ENCODE results near the gene PLEKHJ1. TPM values are rescaled to one million over a fixed set of nuclear protein-coding genes. Genes with fewer than 3 reads are reported as not detected.

PLEKHJ1 gene
- total and polyA plus RNA-seq, 2 of the 13 experiments (the other 11 are each of a cell fraction or from before 2014, with no cell fraction given), result 70.5 to 130 TPM

- TF ChIP-seq, protein P1, sequence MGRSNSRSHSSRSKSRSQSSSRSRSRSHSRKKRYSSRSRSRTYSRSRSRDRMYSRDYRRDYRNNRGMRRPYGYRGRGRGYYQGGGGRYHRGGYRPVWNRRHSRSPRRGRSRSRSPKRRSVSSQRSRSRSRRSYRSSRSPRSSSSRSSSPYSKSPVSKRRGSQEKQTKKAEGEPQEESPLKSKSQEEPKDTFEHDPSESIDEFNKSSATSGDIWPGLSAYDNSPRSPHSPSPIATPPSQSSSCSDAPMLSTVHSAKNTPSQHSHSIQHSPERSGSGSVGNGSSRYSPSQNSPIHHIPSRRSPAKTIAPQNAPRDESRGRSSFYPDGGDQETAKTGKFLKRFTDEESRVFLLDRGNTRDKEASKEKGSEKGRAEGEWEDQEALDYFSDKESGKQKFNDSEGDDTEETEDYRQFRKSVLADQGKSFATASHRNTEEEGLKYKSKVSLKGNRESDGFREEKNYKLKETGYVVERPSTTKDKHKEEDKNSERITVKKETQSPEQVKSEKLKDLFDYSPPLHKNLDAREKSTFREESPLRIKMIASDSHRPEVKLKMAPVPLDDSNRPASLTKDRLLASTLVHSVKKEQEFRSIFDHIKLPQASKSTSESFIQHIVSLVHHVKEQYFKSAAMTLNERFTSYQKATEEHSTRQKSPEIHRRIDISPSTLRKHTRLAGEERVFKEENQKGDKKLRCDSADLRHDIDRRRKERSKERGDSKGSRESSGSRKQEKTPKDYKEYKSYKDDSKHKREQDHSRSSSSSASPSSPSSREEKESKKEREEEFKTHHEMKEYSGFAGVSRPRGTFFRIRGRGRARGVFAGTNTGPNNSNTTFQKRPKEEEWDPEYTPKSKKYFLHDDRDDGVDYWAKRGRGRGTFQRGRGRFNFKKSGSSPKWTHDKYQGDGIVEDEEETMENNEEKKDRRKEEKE (IDR thresholded peaks at IDR 0.05), result no peak
- TF ChIP-seq CSRNP1 (CRISPR knock-in tag; IDR thresholded peaks at IDR 0.05) (peak; percentile 98), ZNF562 (CRISPR knock-in tag; IDR thresholded peaks at IDR 0.05; ENCODE audit: borderline replicate concordance) (peak; percentile 73; the same call in 1 of the 2 replicates), SP1 (IDR thresholded peaks at IDR 0.05) (no peak), SP1 (CRISPR knock-in tag; IDR thresholded peaks at IDR 0.05) (peak; percentile 55; the same call in 1 of the 2 replicates), HOXA3 (CRISPR knock-in tag; IDR thresholded peaks at IDR 0.05) (peak; percentile 92), HINFP (CRISPR knock-in tag; IDR thresholded peaks at IDR 0.05; ENCODE audit: low read depth) (peak; percentile 95), TP53 (CRISPR knock-in tag; conservative IDR thresholded peaks at IDR 0.05) (peak; percentile 83), ZSCAN20 (CRISPR knock-in tag; IDR thresholded peaks at IDR 0.05; ENCODE audit: borderline replicate concordance) (0 out of 2 replicates have a peak, but pooled peaks have one; percentile 23), ZNF790 (CRISPR knock-in tag; IDR thresholded peaks at IDR 0.05; ENCODE audit: borderline replicate concordance) (peak; percentile 99), POLR2A (IDR thresholded peaks at IDR 0.05; ENCODE audit: insufficient read depth in 1 of 2, low read depth in 2 of 2, low read length in 2 of 2) (peak; percentile 67 to 70), MATR3 (CRISPR knock-in tag; IDR thresholded peaks at IDR 0.05) (no peak), RELA (CRISPR knock-in tag; IDR thresholded peaks at IDR 0.05) (peak; percentile 27; the same call in 1 of the 2 replicates), ZNF367 (CRISPR knock-in tag; IDR thresholded peaks at IDR 0.05; ENCODE audit: borderline replicate concordance) (no peak), HHEX (CRISPR knock-in tag; IDR thresholded peaks at IDR 0.05) (0 out of 2 replicates have a peak, but pooled peaks have one; percentile 27), ISX (CRISPR knock-in tag; conservative IDR thresholded peaks at IDR 0.05) (peak; percentile 80; the same call in 1 of the 2 replicates), PHF20 (CRISPR knock-in tag; IDR thresholded peaks at IDR 0.05) (peak; percentile 85), ZNF430 (CRISPR knock-in tag; IDR thresholded peaks at IDR 0.05) (peak; percentile 98), ZNF326 (CRISPR knock-in tag; IDR thresholded peaks at IDR 0.05; ENCODE audit: borderline replicate concordance) (no peak)
- TF ChIP-seq, protein P2, sequence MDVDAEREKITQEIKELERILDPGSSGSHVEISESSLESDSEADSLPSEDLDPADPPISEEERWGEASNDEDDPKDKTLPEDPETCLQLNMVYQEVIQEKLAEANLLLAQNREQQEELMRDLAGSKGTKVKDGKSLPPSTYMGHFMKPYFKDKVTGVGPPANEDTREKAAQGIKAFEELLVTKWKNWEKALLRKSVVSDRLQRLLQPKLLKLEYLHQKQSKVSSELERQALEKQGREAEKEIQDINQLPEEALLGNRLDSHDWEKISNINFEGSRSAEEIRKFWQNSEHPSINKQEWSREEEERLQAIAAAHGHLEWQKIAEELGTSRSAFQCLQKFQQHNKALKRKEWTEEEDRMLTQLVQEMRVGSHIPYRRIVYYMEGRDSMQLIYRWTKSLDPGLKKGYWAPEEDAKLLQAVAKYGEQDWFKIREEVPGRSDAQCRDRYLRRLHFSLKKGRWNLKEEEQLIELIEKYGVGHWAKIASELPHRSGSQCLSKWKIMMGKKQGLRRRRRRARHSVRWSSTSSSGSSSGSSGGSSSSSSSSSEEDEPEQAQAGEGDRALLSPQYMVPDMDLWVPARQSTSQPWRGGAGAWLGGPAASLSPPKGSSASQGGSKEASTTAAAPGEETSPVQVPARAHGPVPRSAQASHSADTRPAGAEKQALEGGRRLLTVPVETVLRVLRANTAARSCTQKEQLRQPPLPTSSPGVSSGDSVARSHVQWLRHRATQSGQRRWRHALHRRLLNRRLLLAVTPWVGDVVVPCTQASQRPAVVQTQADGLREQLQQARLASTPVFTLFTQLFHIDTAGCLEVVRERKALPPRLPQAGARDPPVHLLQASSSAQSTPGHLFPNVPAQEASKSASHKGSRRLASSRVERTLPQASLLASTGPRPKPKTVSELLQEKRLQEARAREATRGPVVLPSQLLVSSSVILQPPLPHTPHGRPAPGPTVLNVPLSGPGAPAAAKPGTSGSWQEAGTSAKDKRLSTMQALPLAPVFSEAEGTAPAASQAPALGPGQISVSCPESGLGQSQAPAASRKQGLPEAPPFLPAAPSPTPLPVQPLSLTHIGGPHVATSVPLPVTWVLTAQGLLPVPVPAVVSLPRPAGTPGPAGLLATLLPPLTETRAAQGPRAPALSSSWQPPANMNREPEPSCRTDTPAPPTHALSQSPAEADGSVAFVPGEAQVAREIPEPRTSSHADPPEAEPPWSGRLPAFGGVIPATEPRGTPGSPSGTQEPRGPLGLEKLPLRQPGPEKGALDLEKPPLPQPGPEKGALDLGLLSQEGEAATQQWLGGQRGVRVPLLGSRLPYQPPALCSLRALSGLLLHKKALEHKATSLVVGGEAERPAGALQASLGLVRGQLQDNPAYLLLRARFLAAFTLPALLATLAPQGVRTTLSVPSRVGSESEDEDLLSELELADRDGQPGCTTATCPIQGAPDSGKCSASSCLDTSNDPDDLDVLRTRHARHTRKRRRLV (CRISPR knock-in tag; IDR thresholded peaks at IDR 0.05), result peak; percentile 85; the same call in 1 of the 2 replicates
Measured at GRCh38 chr19:2236314-2237050, at the start of gene PLEKHJ1, which contains the start of gene SF3A2 (continued).
